NCI-H1105 treated with DMSO at 0.1 percent for 48 hours (cell line): ENCODE results near the gene TJP1.
"Not testable (repeated sequence)": the region's sequence is repeated elsewhere in the genome, so short reads cannot be mapped to it uniquely, and the experiment has no call there.

Experiments
- DNase-seq: peaks from one replicate; lab custom pipeline; 2025; lab: John Stamatoyannopoulos, UW

The TJP1 gene

DNA sequence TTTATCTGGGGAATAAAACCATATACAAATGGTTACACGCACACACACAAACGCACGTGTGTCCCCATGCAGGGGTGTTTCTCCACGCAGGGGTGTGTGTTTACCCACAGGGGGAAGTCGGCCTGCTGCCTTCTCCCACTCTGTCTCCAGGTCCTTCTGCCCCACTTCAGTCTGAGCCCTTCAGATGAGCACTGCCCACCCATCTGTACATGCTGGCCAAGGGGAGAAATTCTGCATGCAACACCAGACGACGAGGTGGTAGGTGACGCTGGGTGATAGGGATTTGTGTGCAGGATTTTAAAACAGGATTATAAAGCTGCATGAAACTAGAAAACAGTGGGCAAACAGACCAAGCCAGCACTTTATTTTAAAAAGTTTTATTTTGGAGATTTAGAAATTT lies 122.5 kb downstream of the TJP1 start:
- no peak for DNase-seq

DNA sequence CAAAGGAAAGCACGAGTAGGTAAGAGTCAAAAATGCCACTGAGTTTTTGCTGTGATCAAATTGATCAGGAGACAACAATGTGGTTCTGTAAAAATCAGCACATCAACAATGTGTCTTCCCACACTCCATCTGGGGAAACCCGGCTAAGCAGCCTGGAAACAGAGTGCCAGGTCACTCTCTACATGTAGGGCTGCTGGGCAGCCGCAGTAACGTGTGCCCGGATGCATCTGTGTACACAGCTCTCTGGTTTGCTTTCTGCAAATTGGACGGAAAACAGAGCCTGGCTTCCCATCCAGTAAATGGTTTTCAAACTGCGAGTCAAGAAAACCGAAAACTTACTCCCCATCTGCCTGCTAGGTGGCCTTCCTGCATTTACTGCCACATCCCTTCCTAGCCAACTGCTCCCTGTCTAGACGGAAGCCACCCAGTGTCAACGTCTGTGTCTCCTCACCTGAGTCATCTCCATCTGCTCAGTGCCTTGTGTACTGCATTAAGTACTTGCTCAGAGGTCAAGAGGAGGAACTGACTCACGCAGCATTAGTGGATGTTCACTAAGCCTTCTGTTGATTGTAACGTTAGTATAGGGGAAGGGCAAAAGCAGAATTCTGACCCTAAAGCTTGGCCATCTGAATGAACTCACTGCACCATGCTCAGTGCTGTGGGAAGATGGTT lies 124.1 kb downstream of the TJP1 start:
- DNase-seq: no peak

DNA sequence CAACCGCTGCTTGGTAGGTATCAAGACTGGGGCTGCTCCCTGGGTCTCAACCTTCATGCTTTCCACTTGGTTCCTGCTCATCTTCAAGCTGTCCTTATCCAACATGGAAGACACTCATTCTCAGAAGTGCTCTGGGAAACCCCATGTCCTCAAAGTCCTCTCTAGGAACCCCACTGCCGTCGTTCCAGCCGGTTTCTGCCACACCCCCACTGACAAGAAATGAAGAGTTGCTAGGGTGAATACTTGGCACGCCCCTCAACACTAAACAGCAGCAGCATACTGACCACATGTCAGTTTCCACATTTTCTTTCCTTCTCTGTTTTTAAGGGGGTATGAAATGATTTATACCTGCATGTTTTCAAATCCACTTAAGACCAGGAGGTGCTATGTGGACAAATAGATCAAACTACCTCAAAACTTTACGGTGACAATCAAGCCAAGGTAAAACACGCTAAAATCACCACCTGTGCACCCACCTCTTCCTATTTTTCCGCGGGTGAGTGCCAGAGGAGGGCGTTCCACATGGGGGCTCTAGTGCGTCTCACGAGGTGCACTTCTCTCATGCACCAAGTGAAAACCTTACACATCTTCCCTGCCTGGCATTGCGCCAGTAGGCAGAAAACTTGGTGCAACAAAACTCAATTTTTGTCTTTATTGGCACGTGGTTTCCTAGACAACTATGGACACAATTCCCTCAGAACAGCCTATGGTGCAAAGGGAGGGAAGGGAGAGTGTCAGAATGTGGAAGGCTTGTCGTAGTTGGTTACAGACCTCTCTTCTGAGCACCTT lies 125.1 kb downstream of the TJP1 start:
- DNase-seq: no peak

DNA sequence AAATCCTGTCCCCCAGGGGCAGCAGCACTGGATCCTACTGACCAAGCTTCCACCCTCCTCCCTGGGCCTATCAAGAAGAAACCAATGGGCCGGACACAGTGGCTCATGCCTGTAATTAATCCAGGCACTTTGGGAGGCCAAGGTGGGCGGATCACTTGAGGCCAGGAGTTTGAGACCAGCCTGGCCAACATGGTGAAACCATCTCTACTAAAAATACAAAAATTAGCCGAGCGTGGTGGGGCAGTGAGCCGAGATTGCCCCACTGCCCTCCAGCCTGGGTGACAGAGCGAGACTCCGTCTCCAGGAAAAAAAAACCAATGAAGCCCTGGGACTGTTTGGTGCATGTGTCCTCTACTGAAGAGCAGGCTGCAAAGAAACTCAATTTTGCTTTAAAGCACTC lies 125.8 kb downstream of the TJP1 start:
- not testable (repeated sequence) for DNase-seq

DNA sequence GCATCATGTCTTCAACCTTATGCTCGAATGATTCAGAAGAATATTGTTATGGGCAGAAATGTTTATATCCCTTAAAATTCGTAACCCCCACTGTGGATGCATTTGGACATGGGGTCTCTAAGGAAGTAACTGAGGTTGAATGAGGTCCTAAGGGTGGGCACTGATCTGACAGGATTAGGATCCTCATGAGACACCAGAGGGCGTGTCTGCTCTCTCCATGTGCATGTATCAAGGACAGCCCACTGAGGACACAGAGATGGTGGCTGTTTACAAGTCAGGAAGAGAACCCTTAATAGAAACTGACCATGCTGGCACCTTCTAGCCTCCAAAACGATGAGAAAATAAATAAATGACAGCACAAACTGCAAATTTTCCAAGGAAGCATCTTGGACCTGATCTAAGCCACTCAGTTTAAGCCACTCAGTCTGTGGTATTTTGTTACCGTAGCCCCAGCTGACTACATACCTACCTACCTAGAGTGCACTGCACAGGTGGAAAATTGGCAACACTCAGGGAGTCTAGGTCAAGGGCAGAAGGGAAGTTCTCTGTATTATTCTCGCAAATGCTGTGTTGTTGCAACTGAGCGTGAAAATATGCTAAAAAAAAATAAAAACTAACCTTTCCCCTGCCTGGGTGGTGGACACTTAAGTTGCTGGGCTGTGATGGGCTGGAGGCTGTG lies 126.6 kb downstream of the TJP1 start:
- DNase-seq: no peak

DNA sequence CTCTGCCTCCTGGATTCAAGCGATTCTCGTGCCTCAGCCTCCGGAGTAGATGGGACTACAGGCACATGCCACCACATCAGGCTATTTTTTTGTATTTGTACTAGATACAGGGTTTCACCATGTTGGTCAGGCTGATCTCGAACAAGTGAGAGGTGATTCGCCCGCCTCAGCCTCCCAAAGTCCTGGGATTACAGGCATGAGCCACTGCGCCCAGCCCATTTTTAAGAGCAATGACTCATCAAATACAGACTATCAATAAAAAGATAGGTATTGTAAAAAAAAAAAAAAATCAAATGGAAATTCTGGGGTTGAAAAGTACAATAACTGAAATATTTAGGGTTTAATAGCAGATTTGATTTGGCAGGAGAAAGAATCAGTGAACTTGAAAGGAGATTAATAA lies 129.0 kb downstream of the TJP1 start:
- no peak for DNase-seq

DNA sequence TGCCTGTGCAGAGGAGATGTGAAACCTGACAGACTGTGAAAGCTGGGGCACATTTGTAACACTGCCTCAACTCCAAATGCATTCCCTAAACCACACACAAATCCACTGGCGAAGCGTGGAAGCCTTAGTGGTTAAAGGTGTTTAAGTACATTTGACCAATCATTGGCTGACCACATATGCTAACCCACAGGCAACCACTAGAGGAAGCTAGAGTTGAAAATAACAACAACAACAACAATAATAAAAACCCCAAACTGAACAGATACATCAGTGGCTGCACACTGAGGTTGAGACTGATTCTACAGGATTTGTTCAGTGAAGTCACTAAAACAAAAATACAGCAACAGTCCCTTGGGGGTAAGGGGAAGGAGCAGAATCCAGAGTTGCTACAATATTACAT lies 129.7 kb downstream of the TJP1 start:
- no peak for DNase-seq

DNA sequence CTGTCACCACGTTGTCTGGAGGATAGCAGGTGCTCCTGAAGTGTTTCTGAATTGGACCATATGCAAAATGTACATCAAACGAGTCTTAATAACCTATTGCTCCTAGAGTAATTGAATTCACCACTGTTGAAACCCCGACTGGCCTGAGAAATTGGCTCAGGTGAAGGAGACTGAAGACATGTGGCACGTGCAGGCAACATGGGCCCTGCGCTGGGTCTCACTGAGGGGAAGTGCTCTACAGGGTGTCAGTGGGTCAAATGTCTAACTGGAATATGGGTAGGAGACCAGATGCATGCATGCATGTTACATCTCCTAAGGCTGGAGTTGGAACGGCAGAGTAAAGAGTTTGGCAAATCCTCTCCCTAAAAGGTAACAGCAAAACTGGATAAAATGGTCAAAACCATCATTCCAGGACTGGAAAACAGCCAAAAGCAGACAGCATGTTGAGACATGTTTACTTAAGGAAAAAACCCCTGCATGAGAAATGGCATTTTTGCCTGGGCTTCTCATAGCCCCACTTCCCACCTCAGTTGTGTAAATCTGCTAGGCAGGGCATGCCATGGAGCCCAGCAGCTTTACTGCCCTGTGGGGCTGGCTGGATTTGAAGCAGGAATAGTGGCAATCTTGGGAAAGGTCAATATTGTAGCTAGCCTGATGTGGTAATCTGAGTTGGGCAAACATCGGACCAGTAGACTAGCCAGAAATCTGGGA lies 131.3 kb downstream of the TJP1 start:
- DNase-seq: no peak

DNA sequence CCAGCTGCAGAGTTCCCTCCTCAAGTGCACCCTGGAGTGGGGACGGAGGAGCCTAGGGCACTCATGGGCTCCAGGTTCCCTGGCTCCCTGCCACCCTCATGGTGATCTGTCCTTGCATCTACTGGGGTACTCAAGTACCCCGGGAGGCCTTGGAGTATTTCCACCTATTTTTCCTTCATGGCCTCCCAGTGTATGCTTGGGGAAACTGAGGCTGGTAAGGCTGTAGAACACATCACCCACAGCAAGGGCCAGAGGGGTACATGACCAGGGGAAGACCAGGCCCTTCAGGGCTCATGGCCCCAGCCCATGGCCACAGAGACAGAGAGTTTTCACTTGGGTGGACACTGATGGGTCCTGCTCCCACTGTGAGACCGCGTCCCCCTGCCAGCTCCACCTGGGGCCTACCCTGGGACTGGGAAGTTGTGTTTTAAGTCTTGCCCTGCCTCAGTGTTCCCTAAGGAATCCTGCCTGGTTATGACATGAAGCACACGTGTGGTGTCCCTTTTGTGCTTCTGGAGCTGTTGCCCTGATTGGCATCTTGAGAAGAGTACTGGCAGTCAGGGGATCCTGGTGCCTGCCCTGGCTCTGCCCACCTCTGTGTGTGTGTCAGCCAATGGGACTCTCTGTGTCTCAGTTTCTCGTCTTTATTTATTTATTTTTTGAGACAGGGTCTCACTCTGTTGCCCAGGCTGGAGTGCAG lies 132.8 kb downstream of the TJP1 start:
- DNase-seq: no peak

DNA sequence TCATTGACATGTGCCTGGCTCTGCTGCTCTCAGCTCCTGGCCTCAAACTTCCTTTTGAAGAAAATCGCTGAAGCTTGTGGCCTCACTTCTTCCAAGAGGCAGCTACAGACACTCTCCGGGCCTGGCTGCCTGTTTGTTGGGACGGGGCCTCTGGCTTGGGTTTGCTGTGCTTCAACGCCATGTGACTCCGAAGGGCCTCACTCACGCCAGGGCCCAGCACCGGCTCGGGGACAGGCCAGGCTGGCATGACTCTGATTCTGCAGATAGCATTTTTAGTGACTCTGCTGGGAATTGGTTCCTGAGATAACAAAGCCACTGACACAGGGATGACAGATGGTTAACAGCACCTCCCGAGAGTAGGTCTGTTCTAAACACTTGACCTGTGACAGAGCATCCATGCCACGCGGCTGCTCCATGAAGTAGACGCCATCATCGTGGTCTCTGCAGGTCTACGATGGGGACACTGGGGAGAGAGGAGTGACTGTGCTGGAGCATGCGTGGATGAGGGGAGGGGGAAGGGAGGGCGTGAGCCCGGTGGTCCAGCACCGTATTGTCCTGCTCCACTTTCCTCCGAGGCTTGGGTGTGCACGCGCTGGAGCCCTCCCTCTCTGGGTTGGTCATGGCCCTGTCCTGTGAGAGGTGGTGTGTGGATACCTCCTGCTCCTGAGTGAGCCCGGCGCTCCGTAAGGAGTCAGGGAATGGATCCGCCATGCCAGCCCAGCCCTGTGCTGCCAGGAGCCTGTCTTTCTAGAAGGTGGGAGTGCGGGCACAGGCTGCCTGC lies 133.6 kb downstream of the TJP1 start:
- DNase-seq: no peak

DNA sequence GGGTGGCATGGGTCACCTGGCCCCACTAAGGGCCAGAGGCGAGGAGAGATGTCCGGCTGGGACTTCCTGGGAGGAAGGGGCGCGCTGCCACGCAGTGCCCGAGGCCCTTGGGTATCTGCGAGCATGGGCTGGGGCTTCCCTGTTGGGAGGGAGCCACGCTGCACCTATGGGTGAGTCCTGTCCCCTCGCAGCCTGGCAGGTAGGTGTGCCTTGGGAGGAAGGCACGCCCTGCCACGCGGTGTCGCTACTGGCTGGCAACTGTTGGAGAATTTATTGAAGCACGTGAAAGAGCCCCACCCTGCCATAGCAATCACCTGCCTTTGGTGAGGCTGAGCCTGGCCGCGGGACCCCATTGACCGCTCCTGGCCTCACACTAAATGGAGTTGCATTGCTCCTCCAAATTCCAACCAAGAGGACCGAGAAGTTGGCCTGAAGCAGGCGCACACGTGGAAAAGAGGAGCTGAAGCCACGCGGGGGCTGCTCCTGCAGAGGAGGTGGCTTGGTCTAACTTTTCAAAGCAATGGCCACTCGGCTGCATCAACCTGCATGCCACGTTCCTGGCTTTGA lies 134.2 kb downstream of the TJP1 start:
- DNase-seq: no peak

DNA sequence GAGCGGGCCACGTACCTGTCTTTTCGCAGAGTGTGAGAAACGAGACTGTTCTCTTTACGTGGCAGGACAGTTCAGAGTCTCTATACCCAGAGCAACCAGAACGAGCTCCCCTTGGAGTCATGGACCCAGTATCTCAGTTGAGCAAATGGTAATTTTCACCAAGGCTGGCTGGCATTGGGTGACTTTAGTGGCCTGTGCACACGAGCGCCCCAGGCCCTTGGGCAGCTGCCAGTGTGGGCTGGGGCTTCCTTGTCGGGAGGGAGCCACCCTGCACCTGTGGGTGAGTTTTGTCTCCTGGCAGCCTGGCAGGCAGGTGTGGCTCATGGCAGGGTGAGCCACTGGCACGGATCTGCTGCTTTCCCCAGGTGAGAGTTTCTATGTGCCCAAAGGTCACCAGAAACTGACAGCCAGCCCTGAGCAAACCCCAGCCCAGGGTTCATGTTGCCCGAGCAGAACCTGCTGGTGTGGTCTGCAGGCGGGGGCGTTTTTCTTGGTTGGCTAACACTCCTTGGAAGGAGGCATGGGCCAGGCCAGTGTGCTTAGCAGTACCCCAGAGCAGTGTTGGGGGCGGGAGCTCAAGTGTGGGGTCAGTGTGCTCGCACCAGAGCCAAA lies 135.0 kb downstream of the TJP1 start:
- peak; percentile 41 for DNase-seq

DNA sequence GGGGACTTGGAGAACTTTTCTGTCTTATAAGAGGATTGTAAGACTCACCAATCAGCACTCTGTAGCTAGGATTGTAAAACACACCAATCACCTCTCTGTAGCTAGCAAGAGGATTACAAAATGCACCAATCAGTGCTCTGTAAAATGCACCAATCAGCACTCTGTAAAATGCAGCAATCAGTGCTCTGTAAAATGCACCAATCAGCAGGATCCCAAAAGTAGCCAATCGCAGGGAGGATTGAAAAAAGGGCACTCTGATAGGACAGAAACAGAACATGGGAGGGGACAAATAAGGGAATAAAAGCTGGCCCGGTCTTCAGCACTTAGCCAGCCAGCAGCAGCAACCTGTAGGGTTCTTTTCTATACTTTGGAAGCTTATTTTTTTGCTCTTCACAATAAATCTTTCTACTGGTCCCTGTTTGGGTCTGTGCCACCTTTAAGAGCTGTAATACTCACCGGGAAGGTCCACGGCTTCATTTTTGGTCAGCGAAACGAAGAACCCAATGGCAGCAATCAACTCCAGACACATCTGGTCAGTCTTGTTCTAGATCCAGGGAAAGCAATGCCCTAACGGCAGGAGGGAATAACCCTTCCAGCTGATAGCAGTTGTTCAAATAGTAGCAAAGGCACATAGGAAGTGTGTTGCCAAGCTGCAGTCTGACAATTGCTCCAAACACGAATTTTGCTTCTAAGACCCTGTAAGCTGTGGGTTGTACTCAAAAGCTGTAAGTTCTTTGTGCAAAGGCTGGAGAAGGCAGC lies 135.6 kb downstream of the TJP1 start:
- DNase-seq: no peak

DNA sequence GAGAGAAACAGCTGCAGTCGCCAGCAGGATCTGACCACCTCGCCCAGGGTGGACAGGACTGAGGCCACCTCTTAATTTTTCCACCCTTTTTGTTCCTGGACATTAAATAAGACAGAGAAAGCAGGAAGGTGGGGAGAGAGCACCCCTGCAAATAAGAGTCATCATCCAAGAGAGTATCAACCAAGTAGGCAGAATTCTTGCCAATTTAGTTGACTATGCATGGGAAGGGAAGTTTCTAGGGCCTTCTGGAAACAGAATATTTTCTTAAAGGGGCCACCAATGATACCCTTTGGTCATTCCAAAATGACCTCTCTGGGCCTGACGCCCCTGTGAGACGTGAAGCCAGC lies 136.2 kb downstream of the TJP1 start:
- DNase-seq: no peak

DNA sequence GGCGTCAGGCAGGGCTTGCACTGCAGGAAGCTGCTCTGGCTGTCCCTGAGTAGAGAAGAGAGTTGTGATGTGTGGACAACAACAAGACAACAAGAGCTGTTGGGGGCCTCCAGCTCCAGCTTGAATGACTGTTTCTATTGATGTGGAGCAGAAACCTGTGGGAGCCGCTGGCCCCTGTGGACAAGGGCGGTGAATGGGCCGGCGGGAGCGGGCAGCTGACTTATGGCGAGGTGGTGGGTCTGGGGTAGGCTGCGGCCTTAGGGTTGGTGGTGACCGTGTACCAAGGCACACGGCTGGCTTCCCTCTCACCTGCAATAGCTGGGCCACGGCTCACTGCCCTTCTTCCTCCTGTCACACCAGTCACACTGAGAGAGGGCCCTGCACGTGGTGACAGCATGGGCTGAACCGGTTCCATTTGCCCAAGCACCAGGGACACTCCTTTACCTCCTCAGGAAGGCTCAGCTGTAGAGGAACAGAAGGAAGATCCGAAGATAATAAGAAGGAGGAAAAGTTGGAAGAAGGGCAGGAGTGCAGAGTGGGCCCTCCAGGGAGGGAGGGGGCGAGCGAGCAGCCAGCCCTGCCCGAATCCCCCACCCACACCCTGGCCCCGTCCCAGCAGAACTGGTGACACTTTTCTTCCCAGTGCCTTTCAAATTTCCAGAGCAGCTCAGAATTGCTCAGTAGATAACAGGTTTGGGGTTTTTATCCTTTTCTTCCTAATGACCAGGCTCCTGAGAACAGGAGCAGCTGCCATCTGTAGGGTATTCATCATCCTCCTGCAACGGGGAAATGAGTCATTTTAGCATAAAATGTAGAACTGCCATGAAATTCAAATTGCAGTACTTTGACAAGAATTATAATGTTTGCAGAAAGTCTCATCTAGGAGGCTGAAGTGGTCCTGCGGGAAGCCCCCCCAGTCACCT lies 136.9 kb downstream of the TJP1 start:
- no peak for DNase-seq

DNA sequence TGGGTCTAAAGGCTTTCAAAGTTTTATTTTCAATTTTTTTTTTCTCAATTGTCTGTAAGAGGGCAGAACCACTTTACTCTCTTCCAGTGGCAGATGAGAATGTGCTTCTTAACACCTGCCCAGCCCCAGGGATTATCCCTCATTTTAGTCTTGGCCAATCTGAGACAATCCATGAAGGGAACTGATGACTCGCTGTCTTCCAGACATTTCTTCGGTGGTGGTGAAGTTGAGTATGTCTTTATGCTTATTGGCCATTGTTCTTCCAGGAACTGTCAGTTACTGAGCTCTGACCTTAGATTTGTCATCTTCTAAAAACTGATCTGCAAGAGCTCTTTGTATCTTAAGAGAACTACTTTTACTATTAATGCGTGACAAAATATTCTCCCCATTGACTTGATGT lies 139.5 kb downstream of the TJP1 start:
- no peak for DNase-seq

DNA sequence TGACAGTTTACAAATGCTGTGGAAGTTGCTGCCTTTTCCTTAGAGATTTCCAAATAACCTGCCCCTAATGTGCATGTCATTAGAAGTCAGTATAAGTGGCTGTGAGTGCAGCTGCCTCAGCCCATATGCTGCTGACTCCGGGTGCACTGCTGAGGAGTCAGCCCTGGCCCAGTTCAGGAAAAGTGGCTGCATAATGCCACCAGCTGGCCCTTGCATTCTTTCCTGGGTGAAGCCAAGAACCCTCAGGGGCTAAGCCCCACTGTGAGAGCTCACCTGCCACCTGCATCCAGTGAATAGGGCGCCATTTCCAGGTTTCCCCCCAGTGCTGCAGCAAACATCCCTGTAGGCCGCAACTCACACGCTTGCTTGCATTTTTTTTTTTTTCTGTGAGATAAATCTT lies 139.9 kb downstream of the TJP1 start:
- DNase-seq: no peak

DNA sequence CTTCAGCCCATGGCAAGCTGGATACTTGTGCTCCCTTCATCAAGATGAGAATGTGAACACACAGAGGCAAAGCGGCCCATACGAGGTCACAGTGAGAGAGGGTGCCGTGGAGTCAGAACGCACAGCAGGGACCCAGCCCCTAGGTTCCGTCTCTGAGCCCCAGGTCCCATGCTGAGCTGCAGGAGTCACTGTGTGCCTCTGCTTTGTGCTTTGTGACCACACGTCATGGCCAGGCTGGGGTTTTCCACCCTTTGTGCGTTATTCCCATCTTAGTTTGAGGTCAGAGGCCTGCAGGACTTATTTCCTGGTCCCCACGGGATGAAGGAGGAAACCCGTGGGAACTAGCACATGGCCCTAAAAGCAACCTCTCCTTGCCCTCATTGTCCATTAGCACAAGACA lies 140.3 kb downstream of the TJP1 start:
- DNase-seq: no peak
